HepG2 (cell line): ENCODE results near the gene TPO. TPM values are rescaled to one million over a fixed set of nuclear protein-coding genes. Genes with fewer than 3 reads are reported as not detected.

Experiments
- ATAC-seq: fragments of 200-7000 bp; cut with Tn5 transposase; 3 replicates; pipeline ENCODE4 v1.9.1; 2020; ENCODE audit warnings: mild to moderate bottlenecking, moderate library complexity
- BruUV-seq: library from RNA; stranded (reverse); fragments of 400-500 nt; replicated peaks from 2 replicates; lab custom pipeline; 2021; lab: Mats Ljungman, UMichigan
- CTCF ChIA-PET: fragments of 300-600 bp; formaldehyde crosslinking; extraction: SDS; loops from one replicate; lab custom pipeline; 2021; ENCODE audit warnings: low total read pairs, inconsistent platforms, low intra/inter-chr PET ratio; lab: Yijun Ruan, JAX
- POLR2A ChIA-PET: fragments of 350-600 bp; sonication (Branson Sonifier 250); formaldehyde crosslinking; loops from one replicate; lab custom pipeline; 2020; ENCODE audit warnings: antibody characterized with exemption, inconsistent platforms; lab: Yijun Ruan, JAX
- DNase-seq: peaks from one replicate; pipeline ENCODE4 v3.0.0-alpha.2; 2015; ENCODE audit warnings: low spot score
- FAIRE-seq: peaks from 3 replicates; lab custom pipeline; 2011; peaks lifted over from hg19 to GRCh38; lab: Jason Lieb, UNC
- H2AFZ ChIP-seq: one replicate; pipeline ENCODE4 v1.6.1; 2011; ENCODE audit warnings: low read length, inconsistent platforms
- H3K27ac ChIP-seq: fragments of 300-600 bp; 3 replicates; pipeline ENCODE4 v1.8.0; 2011; ENCODE audit warnings: mixed run types, mild to moderate bottlenecking, mixed read lengths, low read length, inconsistent platforms; ENCODE audit not compliant: insufficient read depth; ENCODE audit errors: extremely low read length
- H3K27me3 ChIP-seq, 2 experiments: fragments of 200-600 bp in 1 of 2; 2 replicates in 1 of 2; 3 replicates in 1 of 2; pipeline versions ENCODE4 v1.6.0 to v1.8.0; 2011; ENCODE audit warnings: low read length in 2 of 2, mild to moderate bottlenecking in 2 of 2, moderate library complexity in 2 of 2, inconsistent platforms in 1 of 2; ENCODE audit not compliant: insufficient read depth in 2 of 2, control insufficient read depth in 1 of 2
- H3K36me3 ChIP-seq, 2 experiments: fragments of 200-600 bp in 1 of 2; replicated peaks in 1 of 2; 2 replicates in 1 of 2; 3 replicates in 1 of 2; pipeline versions ENCODE4 v1.5.1 to v1.8.0; 2011; ENCODE audit warnings: low read length in 2 of 2, inconsistent platforms in 1 of 2; ENCODE audit not compliant: insufficient read depth in 2 of 2, control insufficient read depth in 1 of 2
- H3K4me1 ChIP-seq: 2 replicates; pipeline ENCODE4 v1.5.1; 2012; ENCODE audit warnings: low read length, inconsistent platforms; ENCODE audit not compliant: insufficient read depth
- H3K4me2 ChIP-seq: 2 replicates; pipeline ENCODE4 v1.6.0; 2011; ENCODE audit warnings: low read depth, low read length, inconsistent platforms
- H3K4me3 ChIP-seq, 3 experiments: fragments of 200-600 bp in 1 of 3; sonication (generic), shearing (Covaris generic) in 1 of 3; replicated peaks in 1 of 3; 2 replicates each; pipeline ENCODE4 v1.5.1; 2011 to 2016; ENCODE audit warnings: low read length in 3 of 3, inconsistent platforms in 2 of 3, low read depth in 2 of 3, mild to moderate bottlenecking in 2 of 3, control low read depth in 1 of 3, mixed read lengths in 1 of 3; ENCODE audit not compliant: insufficient read depth in 1 of 3
- H3K79me2 ChIP-seq: one replicate; pipeline ENCODE4 v1.6.1; 2011; ENCODE audit warnings: low read length, inconsistent platforms; ENCODE audit not compliant: insufficient read depth
- H3K9ac ChIP-seq: 2 replicates; pipeline ENCODE4 v1.6.0; 2011; ENCODE audit warnings: mild to moderate bottlenecking, low read depth, low read length, inconsistent platforms; ENCODE audit not compliant: insufficient read depth
- H3K9me3 ChIP-seq: 2 replicates; pipeline ENCODE4 v1.5.1; 2012; ENCODE audit warnings: mild to moderate bottlenecking, low read length
- H4K20me1 ChIP-seq: 2 replicates; pipeline ENCODE4 v1.6.0; 2011; ENCODE audit warnings: inconsistent platforms, mild to moderate bottlenecking, low read length, moderate library complexity; ENCODE audit not compliant: insufficient read depth
- ARID3A ChIP-seq: IDR thresholded peaks from 2 replicates; pipeline ENCODE4 v1.6.1; 2012; ENCODE audit warnings: low read depth, low read length, improper control_type of control experiment
- FOSL1 ChIP-seq: sonication (generic); formaldehyde crosslinking; IDR thresholded peaks from 2 replicates; pipeline ENCODE4 v1.9.0; 2021; ENCODE audit warnings: missing genetic modification reagents, borderline replicate concordance
- FOXP1 ChIP-seq, 2 experiments: fragments of 450-650 bp in 1 of 2; IDR thresholded peaks; 2 replicates each; pipeline ENCODE4 v1.6.1; 2017 to 2018; ENCODE audit warnings: antibody characterized with exemption in 1 of 2
- HNRNPUL1 ChIP-seq: fragments of 200-400 bp; formaldehyde crosslinking; IDR thresholded peaks from 2 replicates; pipeline ENCODE4 v1.6.1; 2017; ENCODE audit warnings: low read depth, mild to moderate bottlenecking, low read length, moderate library complexity
- JUNB ChIP-seq: sonication (generic); formaldehyde crosslinking; IDR thresholded peaks from 2 replicates; pipeline ENCODE4 v1.8.0; 2022; ENCODE audit warnings: missing genetic modification reagents, mild to moderate bottlenecking, borderline replicate concordance
- MAFF ChIP-seq: IDR thresholded peaks from 2 replicates; pipeline ENCODE4 v1.6.1; 2011; ENCODE audit warnings: low read depth, low read length, improper control_type of control experiment
- MAFK ChIP-seq, 2 experiments: IDR thresholded peaks in 1 of 2; conservative IDR thresholded peaks in 1 of 2; 2 replicates each; pipeline ENCODE4 v1.6.1; 2011; ENCODE audit warnings: improper control_type of control experiment in 2 of 2, low read length in 2 of 2
- MTF1 ChIP-seq: sonication (generic); formaldehyde crosslinking; IDR thresholded peaks from 2 replicates; pipeline ENCODE4 v1.5.0; 2020; ENCODE audit warnings: missing genetic modification reagents
- NAIF1 ChIP-seq: sonication (generic); formaldehyde crosslinking; IDR thresholded peaks from 2 replicates; pipeline ENCODE4 v1.5.0; 2020; ENCODE audit warnings: mild to moderate bottlenecking, missing genetic modification reagents, borderline replicate concordance
- NFATC3 ChIP-seq: sonication (generic); formaldehyde crosslinking; IDR thresholded peaks from 2 replicates; pipeline ENCODE4 v1.5.1; 2020; ENCODE audit warnings: mild to moderate bottlenecking, missing genetic modification reagents
- SCMH1 ChIP-seq: sonication (generic); formaldehyde crosslinking; IDR thresholded peaks from 2 replicates; pipeline ENCODE4 v1.9.0; 2021; ENCODE audit warnings: missing genetic modification reagents, mild to moderate bottlenecking, borderline replicate concordance
- USF2 ChIP-seq, 2 experiments: sonication (generic) in 1 of 2; formaldehyde crosslinking in 1 of 2; IDR thresholded peaks; 2 replicates each; pipeline versions ENCODE4 v1.5.1 to v1.6.1; 2011 to 2020; ENCODE audit warnings: borderline replicate concordance in 1 of 2, low read depth in 1 of 2, low read length in 1 of 2, mild to moderate bottlenecking in 1 of 2, missing genetic modification reagents in 1 of 2, moderate library complexity in 1 of 2
- ZBTB25 ChIP-seq: IDR thresholded peaks from 2 replicates; pipeline ENCODE4 v1.6.1; 2018; ENCODE audit warnings: missing genetic modification reagents
- ZNF264 ChIP-seq: sonication (generic); formaldehyde crosslinking; IDR thresholded peaks from 2 replicates; pipeline ENCODE4 v1.4.0; 2020; ENCODE audit warnings: missing genetic modification reagents
- ZNF343 ChIP-seq: sonication (generic); formaldehyde crosslinking; IDR thresholded peaks from 2 replicates; pipeline ENCODE4 v1.4.0; 2020; ENCODE audit warnings: mild to moderate bottlenecking, missing genetic modification reagents
- WGBS: methylation state at CpG from one replicate; pipeline ENCODE4 v1.1.6; 2017; ENCODE audit warnings: low lambda C conversion rate; 5-methylcytosine and 5-hydroxymethylcytosine counted together
- in situ Hi-C: cut with HindIII; loops from 2 replicates; pipeline ENCODE4 v1.10.0; 2017; ENCODE audit warnings: low pct_unique_long_range_greater_than_20kb; ENCODE audit not compliant: extremely low pct_ligation_motif_present
- intact Hi-C: fragments of 100-400 bp; cut with micrococcal nuclease; formaldehyde crosslinking; loops from one replicate; pipeline ENCODE4 v1.10.0; 2022; ENCODE audit not compliant: unreplicated experiment
- polyA plus RNA-seq, 8 experiments: library from polyadenylated mRNA; depleted of rRNA in 3 of 8; stranded (reverse) in 7 of 8; unstranded in 1 of 8; fragments of >200 nt; fragmentation: Illumina TruSeq in 4 of 8; extraction: Trizol in 4 of 8; gene quantifications; 2 replicates each; pipeline versions ENCODE4 v1.2.1 to v1.2.3, GENCODE V29; 2011 to 2016; ENCODE audit warnings: low read depth in 4 of 8, missing spikeins in 1 of 8, mixed read lengths in 1 of 8; ENCODE audit not compliant: insufficient read depth in 1 of 8
- total RNA-seq, 5 experiments: library from RNA; depleted of rRNA; stranded (reverse); fragments of >200 nt; fragmentation: Illumina TruSeq; extraction: Trizol; gene quantifications; 2 replicates each; pipeline ENCODE4 v1.2.3, GENCODE V29; 2016; ENCODE audit warnings: low read depth in 1 of 5

Gene TPO
- total and polyA plus RNA-seq, 2 of the 13 experiments (the other 11 are each of a cell fraction or from before 2014, with no cell fraction given) = not detected

DNA sequence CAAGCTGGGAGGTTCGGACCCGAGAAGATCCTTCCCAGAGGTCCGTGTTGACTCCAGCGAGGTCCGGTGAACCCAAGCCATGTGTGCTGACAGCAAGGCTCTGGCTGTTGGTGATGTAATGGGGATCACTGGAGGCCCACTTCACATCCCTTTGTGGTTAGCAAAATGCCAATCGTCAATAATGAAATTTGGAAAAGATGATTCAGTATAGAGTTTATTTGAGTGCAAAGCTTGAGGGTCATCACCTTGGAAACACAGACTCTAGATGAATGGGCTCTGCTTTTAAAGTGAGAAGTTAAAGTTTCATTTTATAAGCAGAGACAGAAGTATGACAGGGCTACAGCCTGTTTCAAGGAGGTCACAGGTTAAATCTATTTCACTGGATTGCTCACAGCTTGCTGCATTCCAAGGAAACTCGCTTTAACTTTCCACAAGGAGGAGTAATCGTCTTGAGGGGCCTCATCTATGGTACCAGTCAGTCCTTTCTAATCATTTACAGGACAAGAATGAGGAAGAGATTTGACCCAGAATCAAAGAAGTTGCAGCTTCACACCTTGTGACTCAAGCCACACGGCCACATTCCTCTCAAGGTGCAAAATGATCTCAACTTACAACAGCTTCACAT lies 140.5 kb downstream of the TPO start:
- Histone ChIP-seq H3K36me3 (no peaks in the 10 kb centered on the region), H3K79me2 (no peaks in the 10 kb centered on the region), H3K9me3 (no peaks in the 10 kb centered on the region), H3K27ac (no peak overlapping the region), H3K4me2 (no peak overlapping the region), H3K27me3 (peaks cover 3 to 47% of the 10 kb centered on the region in 2 experiments), H3K9ac (no peak overlapping the region), H3K4me1 (peaks cover 7% of the 10 kb centered on the region; the same call in 1 of the 2 replicates), H2AFZ (no peak overlapping the region), H3K4me3 (no peak overlapping the region), H4K20me1 (no peaks in the 10 kb centered on the region; the same call in 1 of the 2 replicates)
- ChIA-PET POLR2A (no interaction called here), CTCF (no interaction called here)
- no peak for FAIRE-seq
- no TSS peak for BruUV-seq
- intact Hi-C loops (no loop called here), in situ Hi-C loops (no loop called here)
- TF ChIP-seq ZBTB25 (CRISPR knock-in tag) (no peak), ZNF264 (CRISPR knock-in tag) (no peak), MAFF (no peak), MAFK (conservative IDR thresholded peaks at IDR 0.05 in 1 of 2, IDR thresholded peaks at IDR 0.05 in 1 of 2; ENCODE audit: low read length in 2 of 2) (no peak), FOSL1 (CRISPR knock-in tag) (no peak), HNRNPUL1 (no peak), ARID3A (no peak), SCMH1 (no peak), NAIF1 (CRISPR knock-in tag) (no peak), FOXP1 (IDR thresholded peaks at IDR 0.05) (no peak), FOXP1 (CRISPR knock-in tag; IDR thresholded peaks at IDR 0.05) (no peak), NFATC3 (CRISPR knock-in tag) (no peak), JUNB (no peak), MTF1 (no peak), USF2 (IDR thresholded peaks at IDR 0.05; ENCODE audit: low read depth, low read length) (no peak), USF2 (CRISPR knock-in tag; IDR thresholded peaks at IDR 0.05; ENCODE audit: borderline replicate concordance) (no peak), ZNF343 (no peak)
- under 1% methylated on average over 9 of the region's 9 CpGs for WGBS
- no peak for ATAC-seq
- DNase-seq = no peak
